ENCODE data around the gene PDE4B. TPM values are rescaled to one million over a fixed set of nuclear protein-coding genes. Genes with fewer than 3 reads are reported as not detected.

The PDE4B gene
- total RNA-seq, 2 donors from 2014 or later, result 114 to 132 TPM

DNA sequence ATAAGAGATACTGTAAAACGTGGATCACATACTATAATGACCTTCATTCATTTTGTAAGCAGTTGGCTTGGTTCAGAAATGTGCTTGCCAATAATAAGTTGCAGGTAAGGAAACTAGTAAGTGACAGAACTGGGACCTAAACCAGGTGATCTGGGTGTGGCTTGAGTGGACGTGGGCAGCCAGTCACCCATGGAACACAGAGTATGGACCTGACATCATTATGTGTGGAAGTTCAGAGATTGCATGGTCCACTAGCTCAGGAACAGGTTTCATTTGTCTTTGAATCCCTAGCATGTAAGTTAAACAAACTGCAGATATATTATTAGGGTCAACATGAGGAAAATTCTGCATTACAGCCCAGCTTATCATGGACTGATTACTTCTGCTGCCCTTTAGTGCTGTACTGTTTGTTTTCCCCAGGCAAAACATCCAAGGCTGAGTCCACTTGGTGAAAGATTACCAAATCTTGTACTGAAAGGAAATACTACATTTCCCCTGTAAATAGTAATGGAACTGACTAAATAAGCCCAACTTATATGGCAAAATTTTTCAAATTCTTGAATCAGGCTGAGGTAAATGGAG lies 414.0 kb downstream of the PDE4B start:
- H3K4me3 Mint-ChIP-seq, result no peak overlapping the region
- no peaks in the 10 kb centered on the region for H3K9me3 ChIP-seq (ENCODE audit: control insufficient read depth, low read length, poor library complexity, severe bottlenecking)
- H3K27ac Mint-ChIP-seq, result no peak overlapping the region
- ATAC-seq, result no peak
- H3K36me3 Mint-ChIP-seq (ENCODE audit: low read depth), result no peaks in the 10 kb centered on the region
- no peak for DNase-seq
- no peaks in the 10 kb centered on the region for H3K4me1 Mint-ChIP-seq
- no peaks in the 10 kb centered on the region for H3K27me3 Mint-ChIP-seq

DNA sequence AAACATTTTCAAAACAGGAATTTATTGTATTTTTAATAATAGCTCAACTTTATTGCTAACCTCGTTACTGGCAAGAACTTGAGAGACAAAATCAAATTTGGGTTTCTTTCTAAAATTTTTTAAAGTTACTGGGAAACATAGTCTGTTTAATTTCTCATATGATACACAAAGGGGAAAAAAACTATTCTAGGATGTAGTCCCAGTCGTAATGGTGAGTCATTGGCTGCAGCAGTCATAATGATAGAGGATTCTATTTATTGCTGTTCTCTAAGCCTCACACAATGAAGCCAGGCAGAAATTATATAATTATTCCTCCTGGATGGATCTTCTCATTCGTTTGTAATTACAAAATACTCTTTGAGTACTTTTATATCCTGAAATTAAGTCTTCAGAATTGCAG lies 414.8 kb downstream of the PDE4B start:
- Mint-ChIP-seq H3K27ac (no peak overlapping the region), H3K27me3 (no peaks in the 10 kb centered on the region), H3K4me1 (no peaks in the 10 kb centered on the region), H3K4me3 (no peak overlapping the region), H3K36me3 (ENCODE audit: low read depth) (peaks cover 2% of the 10 kb centered on the region)
- DNase-seq (no peak), ATAC-seq (no peak)
- no peaks in the 10 kb centered on the region for H3K9me3 ChIP-seq (ENCODE audit: control insufficient read depth, low read length, poor library complexity, severe bottlenecking)

DNA sequence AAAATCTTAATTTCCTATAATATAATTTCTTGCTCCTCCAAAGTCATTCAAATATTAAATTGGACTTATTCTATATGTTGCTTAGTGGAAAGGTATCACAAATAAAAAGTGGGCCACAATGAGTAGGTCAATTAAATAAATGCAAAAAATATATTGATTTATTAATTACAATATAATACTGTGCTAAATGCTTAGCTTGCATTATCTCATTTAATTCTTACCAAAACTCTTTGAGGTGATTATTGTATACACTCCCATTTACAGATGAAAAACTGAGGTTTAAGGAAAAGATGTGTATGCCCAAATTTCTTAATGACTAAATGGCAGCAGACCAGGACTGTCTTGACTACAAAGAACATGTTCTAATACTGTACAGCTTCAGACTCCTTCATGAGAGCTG lies 415.9 kb downstream of the PDE4B start:
- H3K9me3 ChIP-seq (ENCODE audit: control insufficient read depth, low read length, poor library complexity, severe bottlenecking), result no peaks in the 10 kb centered on the region
- Mint-ChIP-seq H3K27ac (no peak overlapping the region), H3K4me3 (no peak overlapping the region), H3K4me1 (no peaks in the 10 kb centered on the region), H3K27me3 (no peaks in the 10 kb centered on the region), H3K36me3 (ENCODE audit: low read depth) (peaks cover 2% of the 10 kb centered on the region)
- no peak for ATAC-seq
- no peak for DNase-seq

DNA sequence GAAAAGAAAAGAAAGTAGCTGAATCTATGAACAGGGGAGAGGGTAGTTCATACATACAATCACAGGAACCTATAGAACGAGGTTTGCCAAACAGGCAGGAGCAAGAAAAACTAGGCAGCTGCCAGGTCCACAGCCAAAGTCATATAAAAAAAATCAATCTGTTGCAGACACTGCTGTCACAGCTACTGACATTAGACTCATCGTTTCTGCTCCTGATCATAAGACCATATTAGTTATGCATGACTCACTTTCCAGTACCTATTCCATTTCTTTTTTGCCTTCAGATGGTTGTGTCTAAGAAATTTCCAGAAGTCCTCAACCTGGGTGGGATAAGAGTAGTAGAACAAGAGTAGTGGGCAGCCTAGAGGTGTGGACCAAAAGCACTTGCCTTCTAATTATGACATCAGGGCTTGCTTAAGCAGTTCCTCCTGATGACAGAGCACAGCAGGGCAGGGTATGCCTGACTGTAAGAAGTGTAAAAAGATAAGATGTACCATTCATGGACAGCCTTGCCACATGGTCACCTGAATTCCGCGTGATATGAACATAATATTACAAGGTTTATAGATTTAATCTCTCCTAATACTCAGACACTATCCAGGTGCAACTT lies 418.0 kb downstream of the PDE4B start:
- Mint-ChIP-seq H3K4me1 (peaks cover 9% of the 10 kb centered on the region), H3K36me3 (ENCODE audit: low read depth) (peaks cover 2% of the 10 kb centered on the region), H3K27ac (no peak overlapping the region), H3K27me3 (no peaks in the 10 kb centered on the region), H3K4me3 (no peak overlapping the region)
- no peak for ATAC-seq
- no peaks in the 10 kb centered on the region for H3K9me3 ChIP-seq (ENCODE audit: control insufficient read depth, low read length, poor library complexity, severe bottlenecking)
- DNase-seq, result no peak

DNA sequence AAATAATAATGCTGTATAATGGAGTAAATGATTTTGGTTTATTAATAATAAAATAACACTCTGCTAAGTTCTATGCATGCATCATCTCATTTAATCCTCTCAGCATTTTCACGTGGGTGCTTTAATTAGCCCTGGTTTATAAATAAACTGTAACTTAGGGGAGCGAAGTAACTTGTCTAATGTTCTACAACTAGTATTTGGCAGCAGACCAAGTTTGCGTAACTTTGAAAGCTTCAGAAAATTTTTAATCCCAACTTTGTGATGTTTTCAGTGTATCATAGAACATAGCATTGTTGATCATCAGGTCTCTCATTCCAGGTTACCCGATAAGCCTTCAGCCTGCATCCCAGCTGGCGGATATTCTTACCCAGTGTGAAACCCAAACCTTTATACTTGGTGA lies 418.8 kb downstream of the PDE4B start:
- H3K4me3 Mint-ChIP-seq, result no peak overlapping the region
- H3K4me1 Mint-ChIP-seq, result peaks cover 9% of the 10 kb centered on the region
- H3K27me3 Mint-ChIP-seq, result no peaks in the 10 kb centered on the region
- H3K27ac Mint-ChIP-seq, result no peak overlapping the region
- H3K36me3 Mint-ChIP-seq (ENCODE audit: low read depth), result peaks cover 2% of the 10 kb centered on the region
- H3K9me3 ChIP-seq (ENCODE audit: control insufficient read depth, low read length, poor library complexity, severe bottlenecking), result no peaks in the 10 kb centered on the region
- ATAC-seq, result no peak
- DNase-seq, result no peak

DNA sequence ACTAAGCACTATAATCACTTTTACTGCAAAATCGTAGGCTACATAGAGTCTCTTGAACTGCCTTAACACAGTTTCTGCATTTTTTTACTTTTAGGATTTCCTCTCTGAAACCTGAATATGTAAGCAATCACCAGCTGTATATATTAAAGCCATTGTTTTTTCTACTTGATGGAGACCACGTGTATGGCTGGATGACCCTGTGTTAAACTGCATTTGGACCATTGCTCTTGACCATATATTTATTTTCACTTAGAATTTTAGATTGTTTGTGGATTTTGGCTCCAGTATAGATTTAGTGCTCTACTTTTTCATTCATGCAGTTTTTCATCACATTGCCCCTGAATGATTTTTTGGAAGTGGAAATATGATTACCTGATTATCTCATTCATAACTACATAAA lies 420.8 kb downstream of the PDE4B start:
- Mint-ChIP-seq H3K27ac (peak overlapping the region; percentile 51), H3K4me1 (peaks cover 9% of the 10 kb centered on the region), H3K4me3 (no peak overlapping the region), H3K36me3 (ENCODE audit: low read depth) (peaks cover 2% of the 10 kb centered on the region), H3K27me3 (no peaks in the 10 kb centered on the region)
- no peaks in the 10 kb centered on the region for H3K9me3 ChIP-seq (ENCODE audit: control insufficient read depth, low read length, poor library complexity, severe bottlenecking)
- ATAC-seq (no peak), DNase-seq (no peak)

DNA sequence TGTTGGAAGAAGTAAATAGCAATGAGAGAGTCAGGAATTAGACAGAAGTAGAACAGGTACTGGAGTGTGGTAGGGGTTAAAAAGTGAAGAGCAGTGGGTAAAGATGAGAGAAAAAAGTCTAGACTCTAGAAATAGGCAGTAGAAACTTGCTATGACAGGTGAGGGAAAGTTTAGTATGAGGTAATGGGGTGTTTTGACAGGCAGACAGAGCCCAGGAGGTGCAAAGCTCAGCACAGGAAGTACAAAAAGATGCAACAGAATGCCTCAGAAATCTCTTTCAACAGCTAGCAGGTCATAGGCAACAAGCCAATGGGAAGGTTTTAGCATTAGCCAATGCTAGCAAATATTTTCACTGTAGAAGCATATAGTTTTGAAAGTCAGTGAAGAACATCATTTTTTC lies 422.2 kb downstream of the PDE4B start:
- no peak overlapping the region for H3K4me3 Mint-ChIP-seq
- DNase-seq (peak in 1 of 3 donors; percentile 10), ATAC-seq (peak; percentile 97)
- peaks cover 2% of the 10 kb centered on the region for H3K36me3 Mint-ChIP-seq (ENCODE audit: low read depth)
- no peaks in the 10 kb centered on the region for H3K27me3 Mint-ChIP-seq
- peak overlapping the region; percentile 51 for H3K27ac Mint-ChIP-seq
- peaks cover 9% of the 10 kb centered on the region for H3K4me1 Mint-ChIP-seq
- no peaks in the 10 kb centered on the region for H3K9me3 ChIP-seq (ENCODE audit: control insufficient read depth, low read length, poor library complexity, severe bottlenecking)

DNA sequence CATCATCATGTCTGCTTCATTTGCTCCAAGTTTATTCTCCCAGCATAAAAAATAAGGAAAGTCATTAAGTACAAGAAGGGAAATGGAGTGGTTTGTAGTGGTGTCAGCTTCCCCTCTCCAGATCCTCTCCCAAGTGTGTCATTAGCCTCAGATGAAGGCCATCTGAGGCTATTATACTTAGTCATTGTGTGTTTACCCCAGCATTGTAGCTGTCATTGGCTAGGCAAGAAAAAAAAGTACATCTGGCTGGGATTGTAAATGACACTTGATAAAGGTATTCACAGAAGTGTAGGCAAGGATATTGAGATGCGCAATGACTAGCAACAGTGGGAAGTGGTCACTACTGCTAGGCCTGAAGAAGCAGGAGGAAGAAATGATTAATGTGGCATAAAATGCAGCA lies 424.3 kb downstream of the PDE4B start:
- peaks cover 9% of the 10 kb centered on the region for H3K4me1 Mint-ChIP-seq
- ATAC-seq, result no peak
- no peaks in the 10 kb centered on the region for H3K27me3 Mint-ChIP-seq
- peaks cover 2% of the 10 kb centered on the region for H3K36me3 Mint-ChIP-seq (ENCODE audit: low read depth)
- no peak overlapping the region for H3K4me3 Mint-ChIP-seq
- no peak overlapping the region for H3K27ac Mint-ChIP-seq
- H3K9me3 ChIP-seq (ENCODE audit: control insufficient read depth, low read length, poor library complexity, severe bottlenecking), result no peaks in the 10 kb centered on the region
- DNase-seq, result no peak

DNA sequence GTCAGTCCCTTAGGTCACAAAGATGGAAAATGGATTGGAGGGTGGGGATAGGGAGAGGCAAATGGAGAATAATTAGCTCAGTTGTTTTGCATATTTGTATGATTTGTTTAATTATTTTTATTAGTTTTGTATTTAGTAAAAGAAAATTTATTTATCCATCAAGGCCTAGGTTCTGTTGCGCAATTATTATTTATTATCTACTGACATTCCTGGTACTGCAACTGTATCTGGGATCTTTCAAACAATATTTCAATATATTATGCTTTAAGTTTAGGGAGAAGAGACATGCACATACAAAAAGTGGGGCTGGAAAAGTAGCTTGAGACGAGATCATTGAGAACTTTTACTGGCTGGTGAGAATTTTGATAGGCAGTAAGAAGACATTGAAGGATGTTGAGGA lies 424.9 kb downstream of the PDE4B start:
- H3K9me3 ChIP-seq (ENCODE audit: control insufficient read depth, low read length, poor library complexity, severe bottlenecking), result no peaks in the 10 kb centered on the region
- no peak overlapping the region for H3K4me3 Mint-ChIP-seq
- peaks cover 9% of the 10 kb centered on the region for H3K4me1 Mint-ChIP-seq
- ATAC-seq, result no peak
- H3K27ac Mint-ChIP-seq, result no peak overlapping the region
- no peaks in the 10 kb centered on the region for H3K27me3 Mint-ChIP-seq
- H3K36me3 Mint-ChIP-seq (ENCODE audit: low read depth), result no peaks in the 10 kb centered on the region
- no peak for DNase-seq

DNA sequence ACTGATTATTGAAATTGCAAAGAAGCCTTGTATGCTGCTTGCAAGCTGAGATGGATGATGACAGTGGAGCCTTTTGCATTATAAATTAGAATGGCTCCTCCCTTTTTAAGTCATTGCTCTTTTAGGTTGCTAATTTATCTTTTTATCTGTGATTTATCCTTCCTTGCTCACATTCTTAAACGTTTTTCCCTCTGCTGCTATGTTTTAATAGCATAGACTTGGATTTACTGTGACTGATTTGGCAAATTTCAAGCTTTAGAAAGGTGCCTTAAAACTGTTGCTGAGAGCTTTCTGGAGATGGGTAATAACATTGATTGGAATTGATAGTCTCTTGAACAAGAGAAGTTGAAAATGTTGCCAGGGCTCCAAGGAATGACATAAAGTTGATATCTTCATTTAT lies 427.8 kb downstream of the PDE4B start:
- no peaks in the 10 kb centered on the region for H3K9me3 ChIP-seq (ENCODE audit: control insufficient read depth, low read length, poor library complexity, severe bottlenecking)
- Mint-ChIP-seq H3K4me3 (no peak overlapping the region), H3K27ac (no peak overlapping the region), H3K4me1 (no peaks in the 10 kb centered on the region), H3K36me3 (ENCODE audit: low read depth) (peaks cover 4% of the 10 kb centered on the region), H3K27me3 (peaks cover 21% of the 10 kb centered on the region)
- DNase-seq, result no peak
- ATAC-seq, result no peak

DNA sequence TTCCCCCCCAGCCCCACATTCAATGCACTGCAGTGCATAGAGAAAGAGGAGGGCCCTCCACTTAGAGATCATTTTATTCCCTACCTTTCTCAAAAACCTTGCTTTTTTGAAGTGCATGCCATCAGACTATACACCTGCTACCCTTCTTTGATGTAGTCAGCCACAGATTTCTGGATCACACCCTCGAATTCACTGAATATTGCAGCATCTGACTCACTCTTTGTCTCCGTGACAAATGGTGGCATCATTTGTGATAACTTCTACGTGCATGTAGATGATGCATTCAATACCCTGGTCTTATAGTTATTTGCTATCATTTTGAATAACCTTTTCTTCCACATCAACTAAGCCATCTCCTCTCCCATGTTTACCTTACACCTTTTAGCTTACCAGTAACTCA lies 431.0 kb downstream of the PDE4B start:
- Mint-ChIP-seq H3K4me1 (no peaks in the 10 kb centered on the region), H3K36me3 (ENCODE audit: low read depth) (peaks cover 4% of the 10 kb centered on the region), H3K4me3 (no peak overlapping the region), H3K27ac (no peak overlapping the region), H3K27me3 (peaks cover 23% of the 10 kb centered on the region)
- ATAC-seq (no peak), DNase-seq (no peak)
- no peaks in the 10 kb centered on the region for H3K9me3 ChIP-seq (ENCODE audit: control insufficient read depth, low read length, poor library complexity, severe bottlenecking)

DNA sequence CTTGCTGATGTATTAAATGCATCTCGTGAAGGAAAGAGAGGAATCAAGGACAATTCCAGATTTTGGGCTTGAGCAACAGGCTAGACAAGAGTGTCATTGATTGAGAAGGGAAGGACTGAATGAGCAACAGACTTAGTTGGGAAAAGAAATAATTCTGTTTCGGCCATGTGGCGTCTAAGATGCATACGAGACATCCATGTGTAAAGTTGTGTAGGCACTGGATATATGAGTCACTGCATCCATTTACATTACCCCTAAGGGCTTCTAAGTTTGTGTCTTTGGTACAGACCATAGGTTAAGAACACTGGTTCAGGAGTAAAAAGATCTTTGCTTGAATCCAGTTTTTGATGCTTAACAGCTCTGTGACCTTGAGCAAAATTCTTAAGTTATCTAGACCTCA lies 434.3 kb downstream of the PDE4B start:
- no peak overlapping the region for H3K27ac Mint-ChIP-seq
- ATAC-seq (no peak), DNase-seq (no peak)
- H3K4me1 Mint-ChIP-seq, result no peaks in the 10 kb centered on the region
- no peaks in the 10 kb centered on the region for H3K9me3 ChIP-seq (ENCODE audit: control insufficient read depth, low read length, poor library complexity, severe bottlenecking)
- H3K36me3 Mint-ChIP-seq (ENCODE audit: low read depth), result peaks cover 4% of the 10 kb centered on the region
- H3K4me3 Mint-ChIP-seq, result no peak overlapping the region
- peaks cover 24% of the 10 kb centered on the region for H3K27me3 Mint-ChIP-seq

DNA sequence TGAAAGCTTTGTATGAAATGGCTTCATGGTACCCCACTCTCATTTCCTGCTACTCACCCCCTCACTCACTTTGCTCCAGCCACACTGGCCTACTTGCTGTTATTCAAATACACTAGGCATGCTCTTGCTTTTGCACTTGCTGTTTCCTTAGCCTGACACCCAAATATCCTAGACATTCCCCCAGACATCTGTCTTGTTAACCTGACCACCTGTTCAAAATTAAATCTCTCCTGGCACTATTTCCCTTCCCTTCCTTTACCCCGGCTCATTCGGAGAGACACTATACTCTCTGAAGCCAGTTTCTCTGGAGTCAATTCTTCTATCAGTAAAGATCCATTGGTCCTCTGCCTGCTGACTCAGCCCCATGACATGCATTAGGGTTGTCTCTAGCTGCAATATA lies 435.3 kb downstream of the PDE4B start:
- no peak overlapping the region for H3K4me3 Mint-ChIP-seq
- no peak for ATAC-seq
- H3K9me3 ChIP-seq (ENCODE audit: control insufficient read depth, low read length, poor library complexity, severe bottlenecking), result no peaks in the 10 kb centered on the region
- no peak for DNase-seq
- peaks cover 30% of the 10 kb centered on the region for H3K27me3 Mint-ChIP-seq
- H3K4me1 Mint-ChIP-seq, result no peaks in the 10 kb centered on the region
- H3K36me3 Mint-ChIP-seq (ENCODE audit: low read depth), result peaks cover 4% of the 10 kb centered on the region
- H3K27ac Mint-ChIP-seq, result no peak overlapping the region

DNA sequence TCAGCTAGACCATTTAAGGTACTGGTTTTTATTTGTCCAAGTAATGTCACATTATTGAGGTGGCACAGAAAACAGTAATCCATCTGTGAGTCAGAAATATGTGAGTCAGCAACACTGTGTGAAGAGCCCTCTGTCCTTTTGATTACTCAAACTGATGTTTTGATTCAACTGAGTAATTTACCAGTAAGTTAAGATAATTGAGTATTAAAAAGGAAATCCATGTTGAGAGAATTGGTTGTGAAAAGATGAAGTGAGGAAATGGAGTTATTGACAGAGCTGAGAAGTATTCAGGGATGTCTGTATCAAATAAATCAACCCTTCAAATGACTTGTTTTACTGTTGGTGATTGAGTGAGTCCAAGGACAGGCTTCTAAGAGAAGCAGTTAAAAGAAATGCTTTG lies 438.5 kb downstream of the PDE4B start:
- DNase-seq (no peak), ATAC-seq (no peak)
- no peaks in the 10 kb centered on the region for H3K9me3 ChIP-seq (ENCODE audit: control insufficient read depth, low read length, poor library complexity, severe bottlenecking)
- peaks cover 2% of the 10 kb centered on the region for H3K36me3 Mint-ChIP-seq (ENCODE audit: low read depth)
- no peak overlapping the region for H3K4me3 Mint-ChIP-seq
- H3K27me3 Mint-ChIP-seq, result peaks cover 20% of the 10 kb centered on the region
- H3K4me1 Mint-ChIP-seq, result peaks cover 2% of the 10 kb centered on the region
- H3K27ac Mint-ChIP-seq, result no peak overlapping the region

All from T-helper 17 cell (primary cell).